H1 (cell line): ENCODE results near the gene FNDC11. TPM values are rescaled to one million over a fixed set of nuclear protein-coding genes. Genes with fewer than 3 reads are reported as not detected.

ENCODE experiments used
- TBP ChIP-seq: IDR thresholded peaks from 2 replicates; pipeline ENCODE4 v1.6.1; 2011; ENCODE audit warnings: low read depth, low read length, improper control_type of control experiment
- polyA plus RNA-seq, 7 experiments: library from polyadenylated mRNA; depleted of rRNA in 3 of 7; stranded (reverse) in 5 of 7; unstranded in 2 of 7; fragments of >200 nt in 5 of 7; fragments of 200-250 nt in 2 of 7; gene quantifications; 1 replicate in 5 of 7; 2 replicates in 1 of 7; 4 replicates in 1 of 7; pipeline versions ENCODE4 v1.2.1 to v1.2.3, GENCODE V29; 2011 to 2013; ENCODE audit warnings: missing spikeins in 2 of 7, mixed read lengths in 2 of 7
- total RNA-seq: library from RNA; stranded (reverse); fragmentation: NEBNext Ultra II Directional; extraction: Animal tissue kit (Norgen Biotek cat#: 25700); gene quantifications from 2 replicates; pipeline ENCODE4 v1.2.1, GENCODE V29; 2021
- TF ChIP-seq, protein P1 (sequence below): fragments of 300-600 bp; sonication (generic); IDR thresholded peaks from 2 replicates; pipeline ENCODE4 v1.7.1; 2012; ENCODE audit warnings: low read length, moderate library complexity, mild to moderate bottlenecking, inconsistent platforms; ENCODE audit not compliant: insufficient replicate concordance
- TF ChIP-seq, protein P2 (sequence below), 3 experiments: IDR thresholded peaks; 1 replicate in 2 of 3; 2 replicates in 1 of 3; pipeline versions ENCODE4 v1.5.1 to v1.6.1; 2011; ENCODE audit warnings: low read length in 3 of 3, mild to moderate bottlenecking in 3 of 3, inconsistent platforms in 2 of 3, low read depth in 1 of 3, moderate library complexity in 1 of 3; ENCODE audit not compliant: insufficient read depth in 1 of 3; ENCODE audit errors: control extremely low read depth in 1 of 3

The FNDC11 gene
- total and polyA plus RNA-seq, 2 of the 8 experiments (the other 6 are each of a cell fraction or from before 2014, with no cell fraction given): 2.6 to 8.8 TPM

DNA sequence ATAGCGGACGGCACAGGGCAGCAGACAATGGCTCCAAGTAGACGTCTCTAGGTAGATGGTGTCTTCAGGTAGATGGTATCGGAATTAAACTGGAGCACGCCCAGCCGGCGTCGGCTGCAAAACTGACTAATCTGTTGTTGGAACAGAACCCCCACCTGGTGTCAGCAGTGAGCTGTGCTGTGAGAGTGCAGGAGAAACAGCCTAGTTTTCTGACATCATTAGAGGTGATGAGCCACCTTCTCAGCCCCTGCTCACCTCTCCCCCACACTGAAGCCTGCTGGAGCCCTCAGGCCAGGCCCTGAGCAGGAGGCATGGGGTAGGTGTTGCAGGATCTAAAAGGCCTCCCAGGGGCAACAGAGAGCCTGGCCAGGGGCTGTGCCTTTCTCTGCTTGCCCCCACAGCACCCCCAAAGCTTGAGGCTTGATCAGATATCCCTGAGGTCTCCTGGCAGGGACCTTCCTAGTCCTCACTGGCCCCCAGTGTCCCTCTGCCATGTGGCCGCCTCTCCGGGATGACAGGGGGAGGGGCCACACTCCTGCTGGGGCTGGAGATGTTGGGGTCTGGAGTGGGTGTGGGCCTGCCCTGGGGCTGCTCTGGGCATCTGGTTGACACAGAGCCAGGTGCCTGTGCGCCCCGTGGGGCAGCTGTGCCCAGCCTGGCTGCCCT is 27.0 kb downstream of the FNDC11 start (continued):
- TF ChIP-seq, protein P1, sequence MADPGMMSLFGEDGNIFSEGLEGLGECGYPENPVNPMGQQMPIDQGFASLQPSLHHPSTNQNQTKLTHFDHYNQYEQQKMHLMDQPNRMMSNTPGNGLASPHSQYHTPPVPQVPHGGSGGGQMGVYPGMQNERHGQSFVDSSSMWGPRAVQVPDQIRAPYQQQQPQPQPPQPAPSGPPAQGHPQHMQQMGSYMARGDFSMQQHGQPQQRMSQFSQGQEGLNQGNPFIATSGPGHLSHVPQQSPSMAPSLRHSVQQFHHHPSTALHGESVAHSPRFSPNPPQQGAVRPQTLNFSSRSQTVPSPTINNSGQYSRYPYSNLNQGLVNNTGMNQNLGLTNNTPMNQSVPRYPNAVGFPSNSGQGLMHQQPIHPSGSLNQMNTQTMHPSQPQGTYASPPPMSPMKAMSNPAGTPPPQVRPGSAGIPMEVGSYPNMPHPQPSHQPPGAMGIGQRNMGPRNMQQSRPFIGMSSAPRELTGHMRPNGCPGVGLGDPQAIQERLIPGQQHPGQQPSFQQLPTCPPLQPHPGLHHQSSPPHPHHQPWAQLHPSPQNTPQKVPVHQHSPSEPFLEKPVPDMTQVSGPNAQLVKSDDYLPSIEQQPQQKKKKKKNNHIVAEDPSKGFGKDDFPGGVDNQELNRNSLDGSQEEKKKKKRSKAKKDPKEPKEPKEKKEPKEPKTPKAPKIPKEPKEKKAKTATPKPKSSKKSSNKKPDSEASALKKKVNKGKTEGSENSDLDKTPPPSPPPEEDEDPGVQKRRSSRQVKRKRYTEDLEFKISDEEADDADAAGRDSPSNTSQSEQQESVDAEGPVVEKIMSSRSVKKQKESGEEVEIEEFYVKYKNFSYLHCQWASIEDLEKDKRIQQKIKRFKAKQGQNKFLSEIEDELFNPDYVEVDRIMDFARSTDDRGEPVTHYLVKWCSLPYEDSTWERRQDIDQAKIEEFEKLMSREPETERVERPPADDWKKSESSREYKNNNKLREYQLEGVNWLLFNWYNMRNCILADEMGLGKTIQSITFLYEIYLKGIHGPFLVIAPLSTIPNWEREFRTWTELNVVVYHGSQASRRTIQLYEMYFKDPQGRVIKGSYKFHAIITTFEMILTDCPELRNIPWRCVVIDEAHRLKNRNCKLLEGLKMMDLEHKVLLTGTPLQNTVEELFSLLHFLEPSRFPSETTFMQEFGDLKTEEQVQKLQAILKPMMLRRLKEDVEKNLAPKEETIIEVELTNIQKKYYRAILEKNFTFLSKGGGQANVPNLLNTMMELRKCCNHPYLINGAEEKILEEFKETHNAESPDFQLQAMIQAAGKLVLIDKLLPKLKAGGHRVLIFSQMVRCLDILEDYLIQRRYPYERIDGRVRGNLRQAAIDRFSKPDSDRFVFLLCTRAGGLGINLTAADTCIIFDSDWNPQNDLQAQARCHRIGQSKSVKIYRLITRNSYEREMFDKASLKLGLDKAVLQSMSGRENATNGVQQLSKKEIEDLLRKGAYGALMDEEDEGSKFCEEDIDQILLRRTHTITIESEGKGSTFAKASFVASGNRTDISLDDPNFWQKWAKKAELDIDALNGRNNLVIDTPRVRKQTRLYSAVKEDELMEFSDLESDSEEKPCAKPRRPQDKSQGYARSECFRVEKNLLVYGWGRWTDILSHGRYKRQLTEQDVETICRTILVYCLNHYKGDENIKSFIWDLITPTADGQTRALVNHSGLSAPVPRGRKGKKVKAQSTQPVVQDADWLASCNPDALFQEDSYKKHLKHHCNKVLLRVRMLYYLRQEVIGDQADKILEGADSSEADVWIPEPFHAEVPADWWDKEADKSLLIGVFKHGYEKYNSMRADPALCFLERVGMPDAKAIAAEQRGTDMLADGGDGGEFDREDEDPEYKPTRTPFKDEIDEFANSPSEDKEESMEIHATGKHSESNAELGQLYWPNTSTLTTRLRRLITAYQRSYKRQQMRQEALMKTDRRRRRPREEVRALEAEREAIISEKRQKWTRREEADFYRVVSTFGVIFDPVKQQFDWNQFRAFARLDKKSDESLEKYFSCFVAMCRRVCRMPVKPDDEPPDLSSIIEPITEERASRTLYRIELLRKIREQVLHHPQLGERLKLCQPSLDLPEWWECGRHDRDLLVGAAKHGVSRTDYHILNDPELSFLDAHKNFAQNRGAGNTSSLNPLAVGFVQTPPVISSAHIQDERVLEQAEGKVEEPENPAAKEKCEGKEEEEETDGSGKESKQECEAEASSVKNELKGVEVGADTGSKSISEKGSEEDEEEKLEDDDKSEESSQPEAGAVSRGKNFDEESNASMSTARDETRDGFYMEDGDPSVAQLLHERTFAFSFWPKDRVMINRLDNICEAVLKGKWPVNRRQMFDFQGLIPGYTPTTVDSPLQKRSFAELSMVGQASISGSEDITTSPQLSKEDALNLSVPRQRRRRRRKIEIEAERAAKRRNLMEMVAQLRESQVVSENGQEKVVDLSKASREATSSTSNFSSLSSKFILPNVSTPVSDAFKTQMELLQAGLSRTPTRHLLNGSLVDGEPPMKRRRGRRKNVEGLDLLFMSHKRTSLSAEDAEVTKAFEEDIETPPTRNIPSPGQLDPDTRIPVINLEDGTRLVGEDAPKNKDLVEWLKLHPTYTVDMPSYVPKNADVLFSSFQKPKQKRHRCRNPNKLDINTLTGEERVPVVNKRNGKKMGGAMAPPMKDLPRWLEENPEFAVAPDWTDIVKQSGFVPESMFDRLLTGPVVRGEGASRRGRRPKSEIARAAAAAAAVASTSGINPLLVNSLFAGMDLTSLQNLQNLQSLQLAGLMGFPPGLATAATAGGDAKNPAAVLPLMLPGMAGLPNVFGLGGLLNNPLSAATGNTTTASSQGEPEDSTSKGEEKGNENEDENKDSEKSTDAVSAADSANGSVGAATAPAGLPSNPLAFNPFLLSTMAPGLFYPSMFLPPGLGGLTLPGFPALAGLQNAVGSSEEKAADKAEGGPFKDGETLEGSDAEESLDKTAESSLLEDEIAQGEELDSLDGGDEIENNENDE: no peak
- TF ChIP-seq, protein P2, sequence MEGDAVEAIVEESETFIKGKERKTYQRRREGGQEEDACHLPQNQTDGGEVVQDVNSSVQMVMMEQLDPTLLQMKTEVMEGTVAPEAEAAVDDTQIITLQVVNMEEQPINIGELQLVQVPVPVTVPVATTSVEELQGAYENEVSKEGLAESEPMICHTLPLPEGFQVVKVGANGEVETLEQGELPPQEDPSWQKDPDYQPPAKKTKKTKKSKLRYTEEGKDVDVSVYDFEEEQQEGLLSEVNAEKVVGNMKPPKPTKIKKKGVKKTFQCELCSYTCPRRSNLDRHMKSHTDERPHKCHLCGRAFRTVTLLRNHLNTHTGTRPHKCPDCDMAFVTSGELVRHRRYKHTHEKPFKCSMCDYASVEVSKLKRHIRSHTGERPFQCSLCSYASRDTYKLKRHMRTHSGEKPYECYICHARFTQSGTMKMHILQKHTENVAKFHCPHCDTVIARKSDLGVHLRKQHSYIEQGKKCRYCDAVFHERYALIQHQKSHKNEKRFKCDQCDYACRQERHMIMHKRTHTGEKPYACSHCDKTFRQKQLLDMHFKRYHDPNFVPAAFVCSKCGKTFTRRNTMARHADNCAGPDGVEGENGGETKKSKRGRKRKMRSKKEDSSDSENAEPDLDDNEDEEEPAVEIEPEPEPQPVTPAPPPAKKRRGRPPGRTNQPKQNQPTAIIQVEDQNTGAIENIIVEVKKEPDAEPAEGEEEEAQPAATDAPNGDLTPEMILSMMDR (IDR thresholded peaks at IDR 0.05; ENCODE audit: control extremely low read depth in 1 of 3, insufficient read depth in 1 of 3, low read depth in 1 of 3, low read length in 3 of 3): peak; percentile 48 to 58 (median 52)
- TF ChIP-seq TBP: no peak
